Measurements from ENCODE around the gene MINDY2. TPM values are rescaled to one million over a fixed set of nuclear protein-coding genes. Genes with fewer than 3 reads are reported as not detected.
A peak's percentile ranks its signal among the peaks of the same experiment; 100 is the strongest.

Gene MINDY2
- total and polyA plus RNA-seq, 9 of the 15 experiments (the other 6 are each of a cell fraction or from before 2014, with no cell fraction given): 2.4 to 15.3 (median 7.2) TPM

- TF ChIP-seq REST (IDR thresholded peaks at IDR 0.05; ENCODE audit: borderline replicate concordance) (peak; percentile 77), REST (CRISPR knock-in tag; IDR thresholded peaks at IDR 0.05; ENCODE audit: low read depth) (0 out of 2 replicates have a peak, but pooled peaks have one; percentile 29), ZNF740 (CRISPR knock-in tag; IDR thresholded peaks at IDR 0.05) (no peak), ZNF740 (tag; IDR thresholded peaks at IDR 0.05) (no peak), MXD1 (CRISPR knock-in tag; IDR thresholded peaks at IDR 0.05; ENCODE audit: borderline replicate concordance, poor library complexity, severe bottlenecking) (peak; percentile 38), JUND (IDR thresholded peaks at IDR 0.05; ENCODE audit: borderline replicate concordance, low read depth, low read length) (no peak; the same call in 1 of the 2 replicates), JUND (tag; IDR thresholded peaks at IDR 0.05; ENCODE audit: borderline replicate concordance, low read depth, low read length) (peak; percentile 7; the same call in 1 of the 3 replicates), CGGBP1 (CRISPR knock-in tag; IDR thresholded peaks at IDR 0.05) (no peak), ZNF512 (tag; IDR thresholded peaks at IDR 0.05) (no peak), ZNF24 (IDR thresholded peaks at IDR 0.05) (no peak), SPI1 (IDR thresholded peaks at IDR 0.05; ENCODE audit: borderline replicate concordance, low read depth, low read length) (peak; percentile 40; the same call in 1 of the 2 replicates), PREB (CRISPR knock-in tag; IDR thresholded peaks at IDR 0.05) (no peak)
These were observed at the start of gene MINDY2 (continued) for GRCh38 chr15:58770857-58771620.

Measured in K562 (cell line).